ENCODE data around the gene PELI1. TPM values are rescaled to one million over a fixed set of nuclear protein-coding genes. Genes with fewer than 3 reads are reported as not detected.
A peak's percentile ranks its signal among the peaks of the same experiment; 100 is the strongest.

PELI1 gene
- polyA plus RNA-seq, 6 donors from 2014 or later = 19.6 to 52.1 (median 28.9) TPM

DNA sequence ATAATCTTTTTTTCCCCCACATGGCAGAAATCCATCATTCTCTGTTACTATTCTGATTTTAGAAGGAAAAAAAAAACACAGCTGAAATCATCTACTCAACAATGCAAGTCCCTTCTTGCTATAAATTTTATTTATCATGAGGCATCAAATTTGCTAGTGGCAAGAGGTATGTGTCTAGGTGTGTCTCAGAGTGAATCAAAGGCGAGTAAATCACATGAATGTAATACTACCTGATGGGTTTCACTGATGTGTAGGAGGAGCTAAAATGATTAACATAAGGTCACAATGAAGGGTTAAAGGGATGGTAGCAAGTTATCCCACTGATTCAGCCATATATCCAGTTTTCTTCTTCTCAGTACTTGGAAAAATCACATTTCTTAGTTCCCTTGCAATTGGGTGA lies 24.5 kb upstream of the PELI1 start:
- Mint-ChIP-seq H3K27me3 (peaks cover 0 to 4% (median 0%) of the 10 kb centered on the region in 3 donors), H3K9me3 (no peaks in the 10 kb centered on the region), H3K4me3 (no peak overlapping the region), H3K4me1 (peaks cover 0 to 4% (median 0%) of the 10 kb centered on the region in 3 donors), H3K27ac (no peak overlapping the region), H3K36me3 (no peaks in the 10 kb centered on the region)
- DNase-seq (no peak), ATAC-seq (ENCODE audit: low read depth in 2 of 2) (no peak)

DNA sequence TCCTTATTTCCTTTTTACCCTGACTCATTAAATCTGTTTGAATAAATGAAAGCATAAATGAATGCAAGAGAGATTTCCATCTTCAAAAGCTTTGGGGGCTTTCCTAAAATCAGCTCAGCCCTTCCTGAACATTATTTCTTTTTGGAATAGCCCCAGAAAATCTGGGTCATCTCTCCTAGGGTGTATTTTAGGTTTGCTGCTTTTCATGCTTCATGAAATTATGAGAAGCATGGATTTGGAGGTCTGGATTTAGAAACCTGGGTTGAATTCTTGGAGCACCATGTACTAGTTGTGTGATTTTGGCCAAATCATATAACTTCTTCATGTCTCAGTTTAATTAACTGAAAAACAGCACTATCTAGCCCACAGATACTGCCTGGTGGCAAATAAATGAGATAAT lies 24.0 kb upstream of the PELI1 start:
- H3K36me3 Mint-ChIP-seq = no peaks in the 10 kb centered on the region
- DNase-seq (no peak), ATAC-seq (ENCODE audit: low read depth in 2 of 2) (no peak)
- H3K9me3 Mint-ChIP-seq = no peaks in the 10 kb centered on the region
- no peak overlapping the region for H3K4me3 Mint-ChIP-seq
- H3K27ac Mint-ChIP-seq = no peak overlapping the region
- H3K4me1 Mint-ChIP-seq = peaks cover 0 to 4% (median 0%) of the 10 kb centered on the region in 3 donors
- peaks cover 0 to 3% (median 0%) of the 10 kb centered on the region in 3 donors for H3K27me3 Mint-ChIP-seq

DNA sequence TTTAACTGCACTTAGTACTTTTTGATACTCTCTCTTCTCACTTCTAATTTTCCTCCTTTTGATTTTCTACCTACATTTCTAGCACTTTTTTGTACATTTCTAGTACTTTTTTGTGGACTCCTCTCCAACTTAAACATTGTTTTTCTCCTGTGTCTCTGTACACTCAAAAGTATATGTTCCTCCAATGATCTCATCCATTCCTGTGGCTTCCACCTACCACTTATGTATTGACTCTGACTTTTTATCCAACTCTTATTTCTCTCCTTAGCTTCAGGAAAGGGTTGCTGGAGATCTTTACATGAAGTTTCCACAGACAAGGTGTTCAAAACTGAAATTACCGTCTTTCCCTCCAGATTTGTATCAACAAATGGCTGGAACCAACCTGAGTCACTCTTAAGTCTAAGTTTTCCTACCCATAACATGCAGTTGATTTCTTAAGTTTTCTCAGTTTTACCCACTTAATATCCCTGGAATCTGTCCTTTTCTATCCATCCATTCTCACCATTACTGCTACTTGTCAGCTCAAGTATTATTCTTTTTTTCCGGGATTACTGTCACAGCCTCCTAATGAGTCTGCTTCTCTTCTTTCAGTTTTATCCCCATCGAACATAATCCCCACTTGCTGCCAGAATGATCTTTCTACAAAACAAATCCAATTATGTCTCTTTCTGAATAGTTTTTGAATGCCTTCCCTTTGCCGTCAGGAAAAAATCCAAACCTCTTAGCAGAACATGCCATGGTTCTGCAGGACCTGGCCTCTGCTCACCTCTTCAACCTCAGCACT lies 22.6 kb upstream of the PELI1 start:
- Mint-ChIP-seq H3K36me3 (no peaks in the 10 kb centered on the region), H3K4me3 (no peak overlapping the region), H3K27ac (no peak overlapping the region), H3K4me1 (peaks cover 0 to 4% (median 0%) of the 10 kb centered on the region in 3 donors), H3K27me3 (no peaks in the 10 kb centered on the region), H3K9me3 (no peaks in the 10 kb centered on the region)
- ATAC-seq (ENCODE audit: low read depth in 2 of 2) (no peak), DNase-seq (no peak)

DNA sequence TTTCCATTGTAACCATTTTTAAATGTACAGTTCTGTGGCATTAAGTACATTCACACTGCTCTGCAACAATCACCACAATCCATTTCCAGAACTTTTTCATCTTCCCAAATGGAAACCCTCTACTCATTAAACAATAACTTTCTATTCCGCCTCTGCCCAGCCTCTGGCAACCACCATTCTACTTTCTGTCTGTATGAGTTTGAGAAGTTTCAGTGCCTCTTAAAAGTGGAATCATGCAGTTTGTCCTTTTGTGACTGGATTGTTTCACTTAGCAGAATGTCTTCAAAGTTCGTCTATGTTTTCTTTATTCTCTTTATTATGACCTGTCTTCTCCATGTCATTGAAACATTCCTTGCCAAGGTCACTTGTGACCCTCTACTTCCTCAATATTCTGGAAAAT lies 22.0 kb upstream of the PELI1 start:
- Mint-ChIP-seq H3K27me3 (no peaks in the 10 kb centered on the region), H3K4me1 (peaks cover 0 to 4% (median 0%) of the 10 kb centered on the region in 3 donors), H3K27ac (no peak overlapping the region)

DNA sequence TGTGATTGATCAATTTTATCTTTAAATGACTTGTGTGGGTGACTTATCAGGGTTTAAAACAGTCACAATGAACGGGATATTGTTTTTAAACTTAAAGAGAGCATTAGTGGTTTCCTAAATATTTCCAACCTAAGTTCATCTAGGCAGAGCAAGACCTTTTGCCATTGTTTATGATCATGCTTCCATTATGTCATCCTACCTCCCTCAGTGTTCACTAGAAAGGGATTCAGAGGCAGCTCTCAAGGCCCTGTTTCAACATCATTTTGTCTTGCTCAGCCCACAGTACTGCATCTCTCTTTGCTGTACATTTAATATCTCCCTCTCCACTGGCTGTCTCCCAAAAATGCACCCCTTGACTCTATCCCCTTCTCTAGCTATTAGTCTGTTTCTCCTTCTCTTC lies 21.5 kb upstream of the PELI1 start:
- Mint-ChIP-seq H3K27me3 (no peaks in the 10 kb centered on the region), H3K4me1 (peaks cover 0 to 4% (median 0%) of the 10 kb centered on the region in 3 donors), H3K9me3 (no peaks in the 10 kb centered on the region), H3K36me3 (no peaks in the 10 kb centered on the region), H3K27ac (no peak overlapping the region), H3K4me3 (no peak overlapping the region)
- ATAC-seq (ENCODE audit: low read depth in 2 of 2) (no peak), DNase-seq (no peak)

More for the DNA sequence above, 22.0 kb upstream of the PELI1 start:
- Mint-ChIP-seq H3K4me3 (no peak overlapping the region), H3K36me3 (no peaks in the 10 kb centered on the region), H3K9me3 (no peaks in the 10 kb centered on the region)
- no peak for DNase-seq
- no peak for ATAC-seq (ENCODE audit: low read depth in 2 of 2)

DNA sequence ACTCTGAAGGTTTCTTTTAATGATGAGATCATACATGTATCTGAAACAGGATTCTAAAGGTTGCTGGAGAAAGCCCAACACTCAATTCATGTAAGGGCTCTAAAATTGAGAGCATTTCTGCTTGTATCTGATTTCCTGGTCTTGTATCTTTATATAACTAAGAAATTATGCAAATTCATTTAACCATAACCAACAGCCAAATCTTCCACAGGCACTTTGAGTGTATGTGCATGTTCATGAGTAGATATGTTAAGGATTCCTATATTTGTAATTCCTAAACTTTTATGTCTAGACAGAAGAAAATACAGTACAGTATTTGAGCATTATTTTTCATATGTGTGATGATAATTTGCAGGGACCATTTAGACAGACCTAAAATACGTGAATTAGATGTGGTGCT lies 20.4 kb upstream of the PELI1 start:
- ATAC-seq (ENCODE audit: low read depth in 2 of 2) = no peak
- H3K36me3 Mint-ChIP-seq = no peaks in the 10 kb centered on the region

DNA sequence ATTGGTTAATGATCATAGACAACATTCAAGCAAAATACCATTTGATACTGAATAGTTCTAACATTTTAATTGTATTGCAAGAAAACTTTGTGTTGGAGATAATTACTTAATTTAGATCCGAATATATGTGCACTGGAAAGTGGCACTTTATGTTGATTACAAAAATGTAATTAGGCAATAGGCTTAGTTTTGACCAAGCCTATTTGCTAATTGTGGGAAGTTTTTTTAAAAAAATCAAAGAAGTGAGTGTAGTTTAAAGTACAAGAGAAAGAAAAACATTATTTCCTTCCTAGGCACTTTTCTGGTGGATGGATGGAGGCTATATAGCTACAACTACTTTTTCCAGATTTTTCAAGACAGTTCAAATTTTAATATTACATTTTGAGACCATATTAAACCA lies 18.3 kb upstream of the PELI1 start:
- no peaks in the 10 kb centered on the region for H3K27me3 Mint-ChIP-seq
- DNase-seq = no peak
- no peak overlapping the region for H3K4me3 Mint-ChIP-seq
- ATAC-seq (ENCODE audit: low read depth in 2 of 2) = no peak
- H3K36me3 Mint-ChIP-seq = no peaks in the 10 kb centered on the region
- H3K9me3 Mint-ChIP-seq = peaks cover 0 to 2% (median 0%) of the 10 kb centered on the region in 7 donors
- no peak overlapping the region for H3K27ac Mint-ChIP-seq
- H3K4me1 Mint-ChIP-seq = peaks cover 0 to 7% (median 6%) of the 10 kb centered on the region in 3 donors

More for the DNA sequence above, 20.4 kb upstream of the PELI1 start:
- DNase-seq = no peak
- Mint-ChIP-seq H3K4me1 (peaks cover 0 to 6% (median 3%) of the 10 kb centered on the region in 3 donors), H3K9me3 (peaks cover 0 to under 1% (median 0%) of the 10 kb centered on the region in 7 donors), H3K4me3 (no peak overlapping the region), H3K27me3 (no peaks in the 10 kb centered on the region), H3K27ac (no peak overlapping the region)

DNA sequence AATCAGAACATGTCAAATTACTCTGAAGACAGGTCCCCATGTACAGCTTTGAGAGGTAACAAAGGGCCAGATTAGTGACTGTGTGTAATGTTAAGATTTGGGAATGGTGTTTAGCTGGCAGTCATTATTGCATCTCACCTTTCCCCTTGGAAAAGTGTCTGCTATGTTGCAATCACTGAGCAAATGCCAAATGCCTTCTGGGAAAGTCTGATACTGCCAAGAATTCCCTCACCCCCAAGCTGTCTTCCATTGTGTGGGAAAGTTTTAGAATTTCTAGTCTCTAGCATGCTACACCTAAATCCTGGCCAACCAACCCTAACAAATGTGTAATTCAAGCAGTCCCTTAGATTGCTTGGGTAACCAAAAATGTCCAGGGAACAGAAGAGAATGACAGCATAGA lies 13.6 kb upstream of the PELI1 start:
- peaks cover 0 to 4% of the 10 kb centered on the region in 2 donors for H3K36me3 Mint-ChIP-seq
- H3K27ac Mint-ChIP-seq = no peak overlapping the region
- peaks cover 0 to 10% (median 5%) of the 10 kb centered on the region in 3 donors for H3K27me3 Mint-ChIP-seq
- peaks cover 0 to 6% (median 3%) of the 10 kb centered on the region in 3 donors for H3K4me1 Mint-ChIP-seq
- DNase-seq (no peak), ATAC-seq (ENCODE audit: low read depth in 2 of 2) (no peak)
- H3K4me3 Mint-ChIP-seq = no peak overlapping the region
- peaks cover 0 to 2% (median 0%) of the 10 kb centered on the region in 7 donors for H3K9me3 Mint-ChIP-seq

DNA sequence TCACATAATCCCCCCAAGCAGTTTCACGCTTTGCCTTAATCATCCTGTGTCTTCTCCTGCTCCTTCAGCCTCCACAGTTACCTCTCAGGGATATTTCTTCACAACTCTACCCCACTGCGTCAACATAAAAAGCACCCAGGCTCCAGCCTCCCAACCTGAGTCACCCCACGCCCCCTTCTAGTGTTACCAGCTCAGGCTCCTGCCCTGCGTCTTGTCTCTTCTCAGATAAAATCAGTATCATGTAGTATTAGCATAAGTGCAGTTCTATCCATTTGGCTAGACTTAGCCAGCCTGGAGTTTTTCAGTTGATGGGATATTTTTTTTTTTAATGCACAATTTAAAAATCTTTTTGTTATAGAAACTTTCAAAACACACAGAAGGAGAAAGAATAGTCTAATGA lies 9.6 kb upstream of the PELI1 start:
- H3K27me3 Mint-ChIP-seq = peaks cover 0 to 10% (median 5%) of the 10 kb centered on the region in 3 donors
- DNase-seq (no peak), ATAC-seq (ENCODE audit: low read depth in 2 of 2) (no peak)
- H3K36me3 Mint-ChIP-seq = peaks cover 0 to 4% of the 10 kb centered on the region in 2 donors
- H3K9me3 Mint-ChIP-seq = no peaks in the 10 kb centered on the region
- no peak overlapping the region for H3K4me3 Mint-ChIP-seq
- H3K4me1 Mint-ChIP-seq = no peaks in the 10 kb centered on the region
- no peak overlapping the region for H3K27ac Mint-ChIP-seq

DNA sequence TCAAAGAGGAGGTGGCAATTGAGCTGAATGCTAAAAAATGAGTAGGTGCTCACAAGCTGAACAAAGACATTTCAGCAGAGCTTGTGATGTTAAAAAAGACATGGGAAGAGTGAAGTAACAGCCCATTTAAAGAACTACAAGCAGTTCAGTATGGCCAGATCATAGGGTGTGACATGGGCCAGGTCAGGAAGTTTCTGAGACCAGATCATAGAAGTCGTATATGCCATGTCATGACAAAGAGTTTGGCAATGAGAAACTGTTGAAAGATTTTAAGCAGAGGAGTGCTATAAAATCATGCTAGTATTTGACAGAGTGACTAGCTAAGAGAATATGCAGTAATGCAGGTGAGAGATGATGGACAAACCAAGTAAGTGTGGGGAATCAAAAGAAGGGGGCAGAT lies 7.3 kb upstream of the PELI1 start:
- no peak for ATAC-seq (ENCODE audit: low read depth in 2 of 2)
- Mint-ChIP-seq H3K4me1 (no peaks in the 10 kb centered on the region), H3K9me3 (no peaks in the 10 kb centered on the region), H3K27me3 (peaks cover 0 to 10% (median 5%) of the 10 kb centered on the region in 3 donors), H3K27ac (peak overlapping the region in 1 of 6 donors; percentile 51), H3K4me3 (no peak overlapping the region), H3K36me3 (peaks cover 0 to 4% of the 10 kb centered on the region in 2 donors)
- no peak for DNase-seq

DNA sequence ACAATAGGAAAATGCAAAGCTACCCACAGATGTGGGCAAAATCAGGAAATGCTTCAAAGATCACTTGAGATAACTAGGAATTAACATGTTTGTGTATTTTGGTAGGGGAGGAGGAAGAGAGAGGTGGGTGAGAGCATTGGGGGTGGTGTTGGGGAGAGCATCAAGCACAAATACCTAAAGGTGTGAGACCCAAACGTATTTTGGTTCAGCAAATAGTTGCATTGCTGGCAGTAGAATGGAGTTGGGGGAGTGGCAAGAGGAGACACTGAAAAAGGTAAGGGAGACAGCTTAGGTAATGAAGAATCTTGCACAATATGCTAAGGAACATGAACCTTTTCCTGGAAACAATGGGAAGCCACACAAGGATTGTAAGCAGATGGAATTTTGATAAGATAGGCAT lies 1.5 kb upstream of the PELI1 start:
- Mint-ChIP-seq H3K4me3 (no peak overlapping the region), H3K4me1 (peaks cover 17 to 23% (median 22%) of the 10 kb centered on the region in 3 donors), H3K9me3 (no peaks in the 10 kb centered on the region), H3K36me3 (peaks cover 0 to 4% of the 10 kb centered on the region in 2 donors), H3K27ac (no peak overlapping the region), H3K27me3 (no peaks in the 10 kb centered on the region)
- DNase-seq (no peak), ATAC-seq (ENCODE audit: low read depth in 2 of 2) (no peak)

DNA sequence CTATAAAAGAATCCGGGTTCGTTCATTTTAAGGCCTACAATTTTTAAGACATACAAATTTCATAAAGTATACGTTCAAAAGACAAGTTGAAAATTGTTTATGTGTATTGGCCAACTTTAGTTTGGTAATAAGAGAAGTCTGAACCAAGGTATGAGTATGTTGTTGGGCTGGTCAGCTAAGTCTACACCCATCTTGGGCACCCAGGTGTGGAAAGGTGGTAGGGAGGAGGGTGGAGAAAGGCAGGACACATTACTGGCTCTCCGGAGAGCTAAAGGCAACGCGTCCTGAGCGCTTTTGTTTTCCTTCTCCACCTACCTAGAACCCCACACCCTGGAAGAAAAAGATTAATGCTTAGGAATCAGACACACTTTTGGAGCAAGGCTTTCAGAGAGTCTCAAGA lies 899 bp upstream of the PELI1 start:
- H3K4me1 Mint-ChIP-seq = peaks cover 18 to 28% (median 26%) of the 10 kb centered on the region in 3 donors
- peak overlapping the region in 4 of 8 donors; percentile 88 to 97 (median 91) for H3K4me3 Mint-ChIP-seq
- H3K9me3 Mint-ChIP-seq = no peaks in the 10 kb centered on the region
- peak overlapping the region in 2 of 6 donors; percentile 80 to 95 for H3K27ac Mint-ChIP-seq
- DNase-seq = no peak
- ATAC-seq (ENCODE audit: low read depth in 2 of 2) = no peak
- H3K27me3 Mint-ChIP-seq = no peaks in the 10 kb centered on the region
- peaks cover 0 to 4% of the 10 kb centered on the region in 2 donors for H3K36me3 Mint-ChIP-seq

DNA sequence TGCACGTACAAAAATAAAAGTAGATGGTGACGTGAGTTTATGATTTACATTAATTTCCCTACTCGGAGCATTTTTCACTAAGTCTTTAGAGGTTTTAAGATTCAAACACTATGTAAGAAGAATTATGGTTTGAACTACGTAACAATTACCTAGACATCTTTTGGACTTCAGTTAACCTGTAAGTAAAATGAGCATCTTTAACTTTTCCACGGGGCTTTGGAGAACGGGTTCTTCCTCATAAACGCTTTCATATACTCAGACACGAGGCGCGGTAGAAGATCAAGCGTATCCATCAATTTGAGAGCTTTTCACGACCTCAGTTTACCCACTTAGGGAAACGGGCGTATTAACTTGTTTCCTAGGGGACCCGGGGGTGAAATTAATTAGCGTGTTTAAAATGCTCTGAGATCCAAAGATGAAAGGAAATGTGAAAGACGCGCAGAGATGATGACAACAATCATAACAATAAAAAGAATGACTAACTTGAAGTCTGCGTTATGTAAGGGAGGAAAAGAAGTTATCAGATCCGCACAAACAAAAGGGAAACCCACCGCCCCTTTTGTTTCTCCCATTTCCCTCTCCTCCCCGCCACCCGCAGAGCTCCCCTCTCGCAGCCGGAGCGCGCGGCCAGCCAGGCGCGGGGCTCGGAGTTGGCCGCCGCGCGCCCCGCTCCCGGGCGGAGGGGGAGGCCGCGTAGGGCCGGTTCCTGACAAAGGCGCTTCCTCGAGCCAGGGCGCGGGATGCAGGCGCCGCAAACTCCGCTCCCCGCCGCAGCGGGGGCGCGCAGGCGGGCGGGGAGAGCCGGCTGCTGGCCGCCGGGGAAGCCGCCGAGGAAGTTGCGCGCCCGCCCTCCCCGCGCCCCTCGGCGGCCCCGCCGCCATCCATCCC lies 807 bp downstream of the PELI1 start:
- no peaks in the 10 kb centered on the region for H3K9me3 Mint-ChIP-seq
- peaks cover 23 to 43% (median 42%) of the 10 kb centered on the region in 3 donors for H3K4me1 Mint-ChIP-seq
- H3K4me3 Mint-ChIP-seq = peak overlapping the region; percentile 93 to 98 (median 96)
- peak; percentile 23 to 24 for ATAC-seq (ENCODE audit: low read depth in 2 of 2)
- no peaks in the 10 kb centered on the region for H3K27me3 Mint-ChIP-seq
- peak; percentile 34 for DNase-seq
- H3K36me3 Mint-ChIP-seq = peaks cover 0 to 4% of the 10 kb centered on the region in 2 donors
- H3K27ac Mint-ChIP-seq = peak overlapping the region; percentile 94 to 99 (median 96)

Measured in naive B cell (primary cell).